Endothelial cell of umbilical vein (primary cell): Measurements from ENCODE around the gene S100Z.
"Not testable (repeated sequence)": the region's sequence is repeated elsewhere in the genome, so short reads cannot be mapped to it uniquely, and the experiment has no call there.

Experiments
- CTCF ChIP-seq, 2 donors: IDR thresholded peaks; 1 replicate in 1 of 2; 2 replicates in 1 of 2; pipeline ENCODE4 v1.5.1; 2011; ENCODE audit warnings: low read length in 2 of 2, mild to moderate bottlenecking in 2 of 2, moderate library complexity in 2 of 2, control low read depth in 1 of 2, inconsistent platforms in 1 of 2, low read depth in 1 of 2; ENCODE audit not compliant: insufficient read depth in 1 of 2; ENCODE audit errors: extremely low read depth in 1 of 2
- POLR2AphosphoS5 ChIP-seq: IDR thresholded peaks from 2 replicates; pipeline ENCODE4 v1.6.1; 2012; ENCODE audit warnings: low read depth, mild to moderate bottlenecking, control low read depth, low read length, moderate library complexity; ENCODE audit not compliant: insufficient read depth

GRCh38 chr5:76853741-76854140, 3.9 kb downstream of the S100Z start:
- TF ChIP-seq CTCF (IDR thresholded peaks at IDR 0.05; ENCODE audit: extremely low read depth in 1 of 2, insufficient read depth in 1 of 2, low read depth in 1 of 2, low read length in 2 of 2); POLR2AphosphoS5: not testable (repeated sequence)
